Activated CD4-positive, alpha-beta T cell treated with anti-CD3 and anti-CD28 coated beads, Interleukin-10, Interleukin-2, amounts not matched to agents 100 ng/mL and 50 ng/mL, durations not matched to agents 16 hours and 8 hours (primary cell): ENCODE data around the gene NLRP6.
"Not testable (repeated sequence)": the region's sequence is repeated elsewhere in the genome, so short reads cannot be mapped to it uniquely, and the experiment has no call there.

Source experiments
- DNase-seq: peaks from one replicate; pipeline ENCODE4 v3.0.0-alpha.2; 2020

Gene NLRP6

GRCh38 chr11:326842-327580, 48.8 kb downstream of the NLRP6 start:
- DNase-seq, result peak; percentile 81

- DNase-seq, result no peak
Measured at GRCh38 chr11:327581-327923, 49.3 kb downstream of the NLRP6 start.

- no peak for DNase-seq
Measured at GRCh38 chr11:328012-328411, 49.8 kb downstream of the NLRP6 start.

DNA sequence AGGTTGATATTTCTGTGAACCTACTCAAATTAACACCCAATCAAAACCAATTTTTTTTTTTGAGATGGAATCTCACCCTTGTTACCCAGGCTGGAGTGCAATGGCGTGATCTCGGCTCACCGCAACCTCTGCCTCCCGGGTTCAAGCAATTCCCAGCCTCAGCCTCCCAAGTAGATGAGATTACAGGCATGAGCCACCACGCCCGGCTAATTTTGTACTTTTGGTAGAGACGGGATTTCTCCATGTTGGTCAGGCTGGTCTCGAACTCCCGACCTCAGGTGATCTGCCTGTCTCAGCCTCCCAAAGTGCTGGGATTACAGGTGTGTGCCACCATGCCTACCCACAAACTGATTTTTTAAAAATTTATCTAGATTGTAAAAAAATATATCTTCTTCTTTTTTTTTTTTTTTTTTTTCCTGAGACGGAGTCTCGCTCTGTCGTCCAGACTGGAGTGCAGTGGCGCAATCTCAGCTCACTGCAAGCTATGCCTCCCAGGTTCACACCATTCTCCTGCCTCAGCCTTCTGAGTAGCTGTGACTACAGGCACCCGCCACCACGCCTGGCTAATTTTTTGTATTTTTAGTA, 50.4 kb downstream of the NLRP6 start:
- not testable (repeated sequence) for DNase-seq

GRCh38 chr11:329886-330253, 51.7 kb downstream of the NLRP6 start:
- DNase-seq, result no peak

DNA sequence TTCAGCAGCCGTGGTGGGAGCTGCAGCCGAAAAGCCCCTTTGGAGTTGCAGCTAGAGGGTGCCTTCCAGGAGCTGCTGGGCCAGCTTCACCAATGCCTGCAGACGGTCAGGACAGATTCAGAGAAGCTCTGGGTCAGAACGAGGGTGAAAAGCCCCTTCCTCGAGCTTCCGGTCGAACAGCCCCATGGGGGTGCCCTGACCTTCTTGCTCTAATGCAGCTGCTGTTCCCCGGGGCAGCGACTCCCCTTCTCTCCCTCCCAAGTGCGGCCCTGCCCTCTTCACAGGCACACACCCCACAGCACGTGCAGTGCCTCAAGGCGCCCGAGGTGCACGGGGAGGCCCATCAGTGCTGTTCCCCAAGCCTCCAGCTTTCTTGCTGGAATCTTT, 52.1 kb downstream of the NLRP6 start:
- no peak for DNase-seq

DNA sequence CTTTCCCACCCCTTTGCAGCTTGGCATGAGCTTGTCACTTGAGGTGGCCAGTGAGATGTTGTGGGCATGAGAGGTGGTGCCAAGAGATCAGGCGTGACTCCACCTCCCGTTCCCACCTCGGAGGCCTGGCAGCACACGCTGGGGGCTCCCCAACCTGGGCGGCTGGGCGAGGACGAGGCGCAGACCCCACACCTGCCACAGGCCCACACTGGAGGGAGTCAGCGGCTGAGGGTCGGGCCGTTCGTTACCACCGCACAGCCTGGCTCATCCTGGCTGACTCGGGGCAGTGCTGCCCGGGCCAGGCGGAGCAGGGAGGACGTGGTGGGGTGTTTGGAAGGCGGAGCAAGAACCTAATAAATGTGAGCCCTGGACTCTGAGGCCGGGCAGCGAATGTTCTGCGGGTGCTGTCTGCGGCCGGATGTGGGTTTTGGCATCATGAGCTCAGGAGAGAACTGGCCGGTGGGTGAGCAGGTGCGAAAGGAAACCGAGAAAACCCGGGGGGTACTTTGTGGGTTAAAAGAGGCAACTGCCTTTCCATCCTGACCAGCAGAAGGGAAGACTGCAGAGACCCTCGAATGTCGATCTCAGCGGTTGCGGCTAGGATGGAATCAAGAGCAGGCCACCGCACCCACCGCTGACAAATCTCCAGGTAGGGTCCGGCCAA, 52.6 kb downstream of the NLRP6 start:
- DNase-seq, result peak; percentile 54

DNA sequence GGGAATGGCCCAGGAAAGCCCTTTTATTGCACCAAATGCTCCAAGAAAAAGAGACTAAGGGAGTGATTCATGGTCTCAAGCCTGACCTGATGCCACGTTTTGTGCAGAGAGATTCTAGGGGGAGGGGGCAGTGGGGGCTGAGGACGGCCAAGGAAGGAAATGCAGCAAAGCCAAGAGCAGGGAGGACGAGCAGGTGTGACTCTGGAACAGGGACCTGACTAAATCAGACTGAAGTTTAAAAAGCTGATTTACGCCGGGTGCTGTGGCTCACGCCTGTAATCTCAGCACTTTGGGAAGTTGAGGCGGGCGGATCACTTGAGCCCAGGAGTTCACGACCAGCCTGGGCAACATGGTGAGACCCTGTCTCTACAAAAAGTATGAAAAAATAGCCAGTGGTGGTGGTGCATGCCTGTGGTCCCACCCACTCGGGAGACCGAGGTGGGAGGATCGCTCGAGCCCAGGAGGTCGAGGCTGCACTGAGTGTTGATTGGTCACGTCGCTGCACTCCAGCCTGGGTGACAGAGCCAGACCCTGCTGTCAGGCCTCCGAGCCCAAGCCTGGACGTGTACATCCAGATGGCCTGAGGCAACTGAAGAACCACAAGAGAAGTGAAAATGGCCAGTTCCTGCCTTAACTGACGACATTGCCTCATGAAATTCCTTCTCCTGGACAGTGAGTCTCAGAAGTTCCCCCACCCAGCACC, 53.3 kb downstream of the NLRP6 start:
- no peak for DNase-seq

- DNase-seq, result no peak
Measured at GRCh38 chr11:332651-333480, 54.7 kb downstream of the NLRP6 start.

- not testable (repeated sequence) for DNase-seq
Measured at GRCh38 chr11:333616-334263, 55.5 kb downstream of the NLRP6 start.

DNA sequence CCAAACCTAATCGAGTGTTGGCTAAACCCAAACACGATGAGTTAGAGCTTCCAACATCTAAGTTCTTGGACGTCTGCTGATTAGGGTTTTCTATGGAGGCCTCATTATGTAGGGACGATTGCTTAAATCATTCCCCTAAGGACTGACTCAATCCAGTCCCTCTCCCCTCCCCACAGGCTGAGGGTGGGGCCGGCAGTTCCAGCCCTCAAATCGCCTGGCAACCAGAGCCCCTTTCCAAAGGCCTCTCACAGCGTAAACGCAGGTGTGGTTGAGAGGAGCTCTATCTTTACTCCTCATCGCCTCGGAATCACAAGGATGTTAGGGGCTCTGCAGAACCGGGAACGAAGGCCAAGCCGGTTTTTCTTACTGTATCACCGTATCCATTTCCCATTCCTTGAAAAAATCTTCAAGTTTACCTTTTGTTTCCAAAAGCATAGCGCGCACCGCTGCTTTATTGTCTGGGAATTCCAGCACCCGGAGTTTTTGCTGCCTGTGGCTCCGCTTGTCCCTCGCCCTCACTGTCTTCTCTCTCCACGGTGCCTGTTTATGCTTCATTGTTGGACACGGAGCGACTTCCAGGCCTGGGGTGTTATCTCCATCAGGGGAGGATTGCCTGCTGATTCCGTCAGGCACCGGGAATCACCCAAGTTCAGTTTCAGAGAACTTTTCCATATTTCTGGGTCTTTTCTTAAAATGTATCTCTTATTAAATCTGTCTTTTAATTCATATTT, 56.2 kb downstream of the NLRP6 start:
- no peak for DNase-seq
